CD4-positive, alpha-beta T cell treated with Interleukin-10 for 1 hour (primary cell): ENCODE measurements around the gene ACTRT2.

ENCODE experiments used
- DNase-seq: peaks from one replicate; pipeline ENCODE4 v3.0.0-alpha.2; 2020

The ACTRT2 gene

GRCh38 chr1:3056641-3057040 lies 35.4 kb downstream of the ACTRT2 start:
- DNase-seq = no peak

GRCh38 chr1:3058263-3059030 lies 37.2 kb downstream of the ACTRT2 start:
- DNase-seq = no peak

- no peak for DNase-seq
Measured at GRCh38 chr1:3060127-3060526, 38.9 kb downstream of the ACTRT2 start.

- DNase-seq = no peak
Measured at GRCh38 chr1:3060601-3061551, 39.6 kb downstream of the ACTRT2 start.

GRCh38 chr1:3061566-3061965 lies 40.3 kb downstream of the ACTRT2 start:
- no peak for DNase-seq

- DNase-seq = no peak
Measured at GRCh38 chr1:3061981-3062615, 40.8 kb downstream of the ACTRT2 start.

GRCh38 chr1:3062616-3063378 lies 41.5 kb downstream of the ACTRT2 start:
- DNase-seq = no peak

GRCh38 chr1:3063379-3064295 lies 42.4 kb downstream of the ACTRT2 start:
- no peak for DNase-seq

- no peak for DNase-seq
Measured at GRCh38 chr1:3064296-3064850, 43.1 kb downstream of the ACTRT2 start.

GRCh38 chr1:3064901-3065300 lies 43.6 kb downstream of the ACTRT2 start:
- DNase-seq = no peak

GRCh38 chr1:3065396-3065795 lies 44.1 kb downstream of the ACTRT2 start:
- no peak for DNase-seq

GRCh38 chr1:3065797-3066196 lies 44.5 kb downstream of the ACTRT2 start:
- DNase-seq = no peak

- no peak for DNase-seq
Measured at GRCh38 chr1:3066250-3066711, 45.0 kb downstream of the ACTRT2 start.

- no peak for DNase-seq
Measured at GRCh38 chr1:3066826-3067225, 45.6 kb downstream of the ACTRT2 start.

- no peak for DNase-seq
Measured at GRCh38 chr1:3067301-3067670, 46.0 kb downstream of the ACTRT2 start.

GRCh38 chr1:3067671-3068563 lies 46.6 kb downstream of the ACTRT2 start:
- no peak for DNase-seq

- DNase-seq = no peak
Measured at GRCh38 chr1:3068564-3069431, 47.5 kb downstream of the ACTRT2 start, which contains the start of gene PRDM16. Gene PRDM16, plus strand, starts transcription at chr1:3069203. Its CDS starts 57 bp downstream, at chr1:3069260.

GRCh38 chr1:3069491-3070308 lies 48.4 kb downstream of the ACTRT2 start:
- no peak for DNase-seq
